Right renal cortex interstitium (tissue), 3 donors: ENCODE results near the gene DNAJC8. TPM values are rescaled to one million over a fixed set of nuclear protein-coding genes. Genes with fewer than 3 reads are reported as not detected.

Source experiments
- DNase-seq, 3 donors: peaks; one replicate each; pipeline ENCODE4 v3.0.0-alpha.2; 2013; ENCODE audit warnings: low read depth in 3 of 3, low spot score in 2 of 3
- polyA plus RNA-seq, 3 donors: library from polyadenylated mRNA; unstranded; fragments of 120-200 nt; gene quantifications; one replicate each; pipeline ENCODE4 v1.2.1, GENCODE V29; 2013; ENCODE audit not compliant: insufficient read length in 3 of 3

Gene DNAJC8
- 100 to 1,000 TPM; 175 to 194 (median 189) TPM for polyA plus RNA-seq

- DNase-seq, result peak in 2 of 3 donors; percentile 81 to 89
These were observed at the start of gene DNAJC8 for GRCh38 chr1:28232558-28233263. Gene DNAJC8, minus strand, starts transcription at chr1:28233029. Its CDS starts 31 bp downstream, at chr1:28232998.

GRCh38 chr1:28281608-28282425 lies 49.0 kb upstream of the DNAJC8 start:
- DNase-seq, result no peak

- DNase-seq, result no peak
These were observed 48.1 kb upstream of the DNAJC8 start for GRCh38 chr1:28280977-28281381.

GRCh38 chr1:28280501-28280900 lies 47.7 kb upstream of the DNAJC8 start:
- DNase-seq, result no peak

GRCh38 chr1:28279721-28280120 lies 46.9 kb upstream of the DNAJC8 start:
- DNase-seq, result no peak

GRCh38 chr1:28278763-28279162 lies 45.9 kb upstream of the DNAJC8 start:
- DNase-seq, result no peak

GRCh38 chr1:28273216-28273860 lies 40.5 kb upstream of the DNAJC8 start:
- DNase-seq, result no peak

GRCh38 chr1:28272215-28272852 lies 39.5 kb upstream of the DNAJC8 start:
- DNase-seq, result no peak

- DNase-seq, result no peak
These were observed 36.7 kb upstream of the DNAJC8 start for GRCh38 chr1:28269529-28269928.

- DNase-seq, result no peak
These were observed 34.8 kb upstream of the DNAJC8 start for GRCh38 chr1:28267633-28268032.

GRCh38 chr1:28266920-28267322 lies 34.1 kb upstream of the DNAJC8 start:
- no peak for DNase-seq

- no peak for DNase-seq
These were observed 32.7 kb upstream of the DNAJC8 start for GRCh38 chr1:28265577-28265976.

- DNase-seq, result no peak
These were observed 32.1 kb upstream of the DNAJC8 start for GRCh38 chr1:28264897-28265296.

GRCh38 chr1:28260803-28261174 lies 28.0 kb upstream of the DNAJC8 start:
- no peak for DNase-seq

GRCh38 chr1:28259934-28260802 lies 27.3 kb upstream of the DNAJC8 start:
- DNase-seq, result peak in 1 of 3 donors; percentile 72

GRCh38 chr1:28259252-28259933 lies 26.6 kb upstream of the DNAJC8 start, which contains the start of gene SESN2:
Gene SESN2, plus strand, starts transcription at chr1:28259518. Its CDS starts 330 bp downstream, at chr1:28259848.
- DNase-seq, result peak; percentile 90 to 97 (median 94)

GRCh38 chr1:28258628-28259251 lies 25.9 kb upstream of the DNAJC8 start:
- DNase-seq, result no peak

GRCh38 chr1:28257736-28258135 lies 24.9 kb upstream of the DNAJC8 start:
- no peak for DNase-seq
